MM.1S (cell line): ENCODE results near the gene PTPN1.

ENCODE experiments used
- DNase-seq: peaks from one replicate; pipeline ENCODE4 v3.0.0-alpha.2; 2015
- H2AFZ ChIP-seq: fragments of 300-600 bp; sonication (generic); 2 replicates; pipeline ENCODE4 v1.6.0; 2016; ENCODE audit warnings: antibody characterized with exemption, low read length
- H3F3A ChIP-seq: fragments of 300-600 bp; sonication (generic); 2 replicates; pipeline ENCODE4 v1.6.1; 2016; ENCODE audit warnings: mild to moderate bottlenecking, antibody characterized with exemption, low read length, moderate library complexity, mixed read lengths; ENCODE audit not compliant: insufficient read depth
- H3K27ac ChIP-seq: fragments of 300-600 bp; sonication (generic); 2 replicates; pipeline ENCODE4 v1.5.1; 2016; ENCODE audit warnings: mild to moderate bottlenecking, low read length
- H3K27me3 ChIP-seq: fragments of 300-600 bp; sonication (generic); replicated peaks from 2 replicates; pipeline ENCODE4 v1.6.0; 2016; ENCODE audit warnings: low read length; ENCODE audit not compliant: insufficient read depth
- H3K36me3 ChIP-seq: fragments of 300-600 bp; sonication (generic); replicated peaks from 2 replicates; pipeline ENCODE4 v1.6.1; 2016; ENCODE audit warnings: mild to moderate bottlenecking, low read length, mixed read lengths; ENCODE audit not compliant: insufficient read depth
- H3K4me1 ChIP-seq: fragments of 300-600 bp; sonication (generic); 2 replicates; pipeline ENCODE4 v1.6.1; 2016; ENCODE audit warnings: low read length, mixed read lengths
- H3K4me2 ChIP-seq: fragments of 300-600 bp; sonication (generic); 2 replicates; pipeline ENCODE4 v1.6.0; 2016; ENCODE audit warnings: low read depth, low read length
- H3K4me3 ChIP-seq: fragments of 300-600 bp; sonication (generic); 2 replicates; pipeline ENCODE4 v1.5.1; 2016; ENCODE audit warnings: low read length, mixed read lengths
- H3K79me2 ChIP-seq: fragments of 300-600 bp; sonication (generic); 2 replicates; pipeline ENCODE4 v1.6.1; 2016; ENCODE audit warnings: mixed run types, low read length, mixed read lengths
- H3K9ac ChIP-seq: fragments of 300-600 bp; sonication (generic); 2 replicates; pipeline ENCODE4 v1.6.1; 2016; ENCODE audit warnings: low read length, mixed read lengths
- H3K9me2 ChIP-seq: fragments of 300-600 bp; sonication (generic); replicated peaks from 2 replicates; pipeline ENCODE4 v1.6.1; 2016; ENCODE audit warnings: mild to moderate bottlenecking, low read length, mixed read lengths; ENCODE audit not compliant: insufficient read depth
- H3K9me3 ChIP-seq: fragments of 300-600 bp; sonication (generic); replicated peaks from 2 replicates; pipeline ENCODE4 v1.6.1; 2016; ENCODE audit warnings: mild to moderate bottlenecking, low read length, mixed read lengths; ENCODE audit not compliant: insufficient read depth
- H4K20me1 ChIP-seq: fragments of 300-600 bp; sonication (generic); 2 replicates; pipeline ENCODE4 v1.6.1; 2016; ENCODE audit warnings: mild to moderate bottlenecking, low read length, moderate library complexity, mixed read lengths; ENCODE audit not compliant: insufficient read depth
- EZH2 ChIP-seq: fragments of 300-600 bp; sonication (generic); optimal IDR thresholded peaks from 2 replicates; pipeline ENCODE3; 2017; ENCODE audit warnings: low read depth, mild to moderate bottlenecking, antibody characterized with exemption, low read length, mixed read lengths
- EZH2phosphoT487 ChIP-seq: fragments of 300-600 bp; sonication (generic); IDR thresholded peaks from 2 replicates; pipeline ENCODE4 v1.6.1; 2018; ENCODE audit warnings: antibody characterized with exemption, low read length
- TF ChIP-seq, protein P1 (sequence below): fragments of 300-600 bp; sonication (generic); IDR thresholded peaks from 2 replicates; pipeline ENCODE4 v1.5.1; 2016; ENCODE audit warnings: antibody characterized with exemption, low read length, mixed read lengths

Gene PTPN1

GRCh38 chr20:50533464-50533863, 23.3 kb downstream of the PTPN1 start:
- no peak overlapping the region for H3K4me3 ChIP-seq
- no peaks in the 10 kb centered on the region for H3K9me2 ChIP-seq
- no peak overlapping the region for H3K4me2 ChIP-seq
- no peaks in the 10 kb centered on the region for H3K4me1 ChIP-seq
- no peak overlapping the region for H3K27ac ChIP-seq
- H2AFZ ChIP-seq: no peak overlapping the region
- H3K79me2 ChIP-seq: peaks cover 84% of the 10 kb centered on the region
- H3K27me3 ChIP-seq: no peaks in the 10 kb centered on the region
- no peaks in the 10 kb centered on the region for H3K9me3 ChIP-seq
- no peaks in the 10 kb centered on the region for H3F3A ChIP-seq
- H4K20me1 ChIP-seq: 0 out of 2 replicates have a peak, but pooled peaks cover 6% of the 10 kb centered on the region
- DNase-seq: no peak
- TF ChIP-seq, protein P1, sequence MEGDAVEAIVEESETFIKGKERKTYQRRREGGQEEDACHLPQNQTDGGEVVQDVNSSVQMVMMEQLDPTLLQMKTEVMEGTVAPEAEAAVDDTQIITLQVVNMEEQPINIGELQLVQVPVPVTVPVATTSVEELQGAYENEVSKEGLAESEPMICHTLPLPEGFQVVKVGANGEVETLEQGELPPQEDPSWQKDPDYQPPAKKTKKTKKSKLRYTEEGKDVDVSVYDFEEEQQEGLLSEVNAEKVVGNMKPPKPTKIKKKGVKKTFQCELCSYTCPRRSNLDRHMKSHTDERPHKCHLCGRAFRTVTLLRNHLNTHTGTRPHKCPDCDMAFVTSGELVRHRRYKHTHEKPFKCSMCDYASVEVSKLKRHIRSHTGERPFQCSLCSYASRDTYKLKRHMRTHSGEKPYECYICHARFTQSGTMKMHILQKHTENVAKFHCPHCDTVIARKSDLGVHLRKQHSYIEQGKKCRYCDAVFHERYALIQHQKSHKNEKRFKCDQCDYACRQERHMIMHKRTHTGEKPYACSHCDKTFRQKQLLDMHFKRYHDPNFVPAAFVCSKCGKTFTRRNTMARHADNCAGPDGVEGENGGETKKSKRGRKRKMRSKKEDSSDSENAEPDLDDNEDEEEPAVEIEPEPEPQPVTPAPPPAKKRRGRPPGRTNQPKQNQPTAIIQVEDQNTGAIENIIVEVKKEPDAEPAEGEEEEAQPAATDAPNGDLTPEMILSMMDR: no peak
- TF ChIP-seq EZH2phosphoT487 (no peak), EZH2 (no peak)
- no peaks in the 10 kb centered on the region for H3K36me3 ChIP-seq
- H3K9ac ChIP-seq: no peak overlapping the region

GRCh38 chr20:50534567-50534966, 24.4 kb downstream of the PTPN1 start:
- no peaks in the 10 kb centered on the region for H4K20me1 ChIP-seq
- no peak for DNase-seq
- TF ChIP-seq EZH2 (no peak), EZH2phosphoT487 (no peak)
- no peaks in the 10 kb centered on the region for H3K36me3 ChIP-seq
- H3K4me1 ChIP-seq: no peaks in the 10 kb centered on the region
- H3K4me3 ChIP-seq: no peak overlapping the region
- no peaks in the 10 kb centered on the region for H3K9me3 ChIP-seq
- H3K27ac ChIP-seq: no peak overlapping the region
- peaks cover 77% of the 10 kb centered on the region for H3K79me2 ChIP-seq
- H2AFZ ChIP-seq: no peak overlapping the region
- no peaks in the 10 kb centered on the region for H3F3A ChIP-seq
- H3K4me2 ChIP-seq: no peak overlapping the region
- H3K9ac ChIP-seq: no peak overlapping the region
- no peaks in the 10 kb centered on the region for H3K9me2 ChIP-seq
- H3K27me3 ChIP-seq: no peaks in the 10 kb centered on the region

DNA sequence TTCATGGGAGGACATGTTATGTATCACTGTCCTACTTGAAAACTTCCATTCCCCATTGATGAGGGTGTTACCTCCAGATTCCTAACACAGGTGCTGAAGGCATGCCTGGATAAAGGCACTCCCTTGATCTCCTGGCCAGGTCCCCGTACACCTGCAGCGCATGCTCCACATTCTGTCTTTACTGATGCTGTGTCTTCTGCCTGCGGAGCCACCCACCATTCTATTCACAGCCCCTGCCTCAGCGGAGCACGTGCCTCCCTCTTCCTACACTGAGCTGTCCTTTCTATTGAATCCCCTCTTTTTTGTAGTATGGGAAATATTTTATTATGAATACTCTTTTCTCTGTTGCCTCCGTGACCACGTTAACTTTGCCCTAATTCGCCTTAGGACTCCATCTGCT, 25.0 kb downstream of the PTPN1 start:
- H3K27me3 ChIP-seq: no peaks in the 10 kb centered on the region
- H3K36me3 ChIP-seq: no peaks in the 10 kb centered on the region
- H3K9ac ChIP-seq: no peak overlapping the region
- H3F3A ChIP-seq: no peaks in the 10 kb centered on the region
- no peak overlapping the region for H3K4me3 ChIP-seq
- no peak overlapping the region for H2AFZ ChIP-seq
- H3K79me2 ChIP-seq: peaks cover 75% of the 10 kb centered on the region
- no peak overlapping the region for H3K4me2 ChIP-seq
- no peaks in the 10 kb centered on the region for H4K20me1 ChIP-seq
- no peaks in the 10 kb centered on the region for H3K9me2 ChIP-seq
- H3K9me3 ChIP-seq: no peaks in the 10 kb centered on the region
- DNase-seq: no peak
- TF ChIP-seq, protein P1: no peak
- TF ChIP-seq EZH2: no peak
- no peak for TF ChIP-seq EZH2phosphoT487
- no peaks in the 10 kb centered on the region for H3K4me1 ChIP-seq
- H3K27ac ChIP-seq: no peak overlapping the region

GRCh38 chr20:50536333-50536732, 26.1 kb downstream of the PTPN1 start:
- H3F3A ChIP-seq: no peaks in the 10 kb centered on the region
- no peaks in the 10 kb centered on the region for H3K9me3 ChIP-seq
- no peak overlapping the region for H2AFZ ChIP-seq
- no peak for DNase-seq
- no peak overlapping the region for H3K4me2 ChIP-seq
- no peaks in the 10 kb centered on the region for H3K9me2 ChIP-seq
- H3K27ac ChIP-seq: no peak overlapping the region
- no peaks in the 10 kb centered on the region for H3K36me3 ChIP-seq
- no peak overlapping the region for H3K4me3 ChIP-seq
- no peak for TF ChIP-seq EZH2
- TF ChIP-seq, protein P1: no peak
- no peak for TF ChIP-seq EZH2phosphoT487
- peaks cover 75% of the 10 kb centered on the region for H3K79me2 ChIP-seq
- H3K4me1 ChIP-seq: no peaks in the 10 kb centered on the region
- H3K9ac ChIP-seq: no peak overlapping the region
- H3K27me3 ChIP-seq: no peaks in the 10 kb centered on the region
- no peaks in the 10 kb centered on the region for H4K20me1 ChIP-seq
